Hepatocyte (in vitro differentiated cells): ENCODE data around the gene XPO5. TPM values are rescaled to one million over a fixed set of nuclear protein-coding genes. Genes with fewer than 3 reads are reported as not detected.

Experiments used
- DNase-seq: peaks from one replicate; pipeline ENCODE4 v3.0.0-alpha.2; 2016; ENCODE audit warnings: low spot score
- H2AFZ ChIP-seq: fragments of 200-600 bp; sonication (generic); 2 replicates; pipeline ENCODE4 v1.6.0; 2016; ENCODE audit warnings: antibody characterized with exemption, mild to moderate bottlenecking
- H3K27ac ChIP-seq: fragments of 200-600 bp; sonication (generic); 2 replicates; pipeline ENCODE4 v1.5.1; 2016; ENCODE audit warnings: mild to moderate bottlenecking
- H3K27me3 ChIP-seq: fragments of 200-600 bp; sonication (generic); 2 replicates; pipeline ENCODE4 v1.6.1; 2016
- H3K36me3 ChIP-seq: fragments of 200-600 bp; sonication (generic); replicated peaks from 2 replicates; pipeline ENCODE4 v1.5.1; 2016; ENCODE audit warnings: low read depth; ENCODE audit not compliant: insufficient read depth
- H3K4me1 ChIP-seq: fragments of 200-600 bp; sonication (generic); 2 replicates; pipeline ENCODE4 v1.5.1; 2016; ENCODE audit warnings: mild to moderate bottlenecking, moderate library complexity; ENCODE audit not compliant: insufficient read depth
- H3K4me2 ChIP-seq: fragments of 200-600 bp; sonication (generic); 2 replicates; pipeline ENCODE4 v1.6.0; 2016
- H3K4me3 ChIP-seq: fragments of 200-600 bp; sonication (generic); 2 replicates; pipeline ENCODE4 v1.5.1; 2016; ENCODE audit warnings: mild to moderate bottlenecking
- H3K79me2 ChIP-seq: fragments of 200-600 bp; sonication (generic); 2 replicates; pipeline ENCODE4 v1.6.0; 2017; ENCODE audit warnings: mild to moderate bottlenecking
- H3K9me2 ChIP-seq: fragments of 200-600 bp; sonication (generic); replicated peaks from 2 replicates; pipeline ENCODE4 v1.6.0; 2017; ENCODE audit warnings: mild to moderate bottlenecking; ENCODE audit not compliant: insufficient read depth
- H3K9me3 ChIP-seq: fragments of 200-600 bp; sonication (generic); 2 replicates; pipeline ENCODE4 v1.5.1; 2016; ENCODE audit warnings: low read depth, mild to moderate bottlenecking
- H4K20me1 ChIP-seq: fragments of 200-600 bp; sonication (generic); 2 replicates; pipeline ENCODE4 v1.6.0; 2016; ENCODE audit warnings: mild to moderate bottlenecking; ENCODE audit not compliant: insufficient read depth, poor library complexity, severe bottlenecking
- CTCF ChIP-seq: fragments of 200-600 bp; sonication (generic); IDR thresholded peaks from 2 replicates; pipeline ENCODE4 v1.5.1; 2016; ENCODE audit warnings: antibody characterized with exemption, mild to moderate bottlenecking; ENCODE audit not compliant: poor library complexity
- EZH2 ChIP-seq: fragments of 200-600 bp; sonication (generic); IDR thresholded peaks from 2 replicates; pipeline ENCODE4 v1.6.1; 2016; ENCODE audit warnings: antibody characterized with exemption, mild to moderate bottlenecking, borderline replicate concordance
- EZH2phosphoT487 ChIP-seq: fragments of 200-600 bp; sonication (generic); IDR thresholded peaks from one replicate; pipeline ENCODE4 v1.6.1; 2018; ENCODE audit warnings: antibody characterized with exemption, mild to moderate bottlenecking, low read depth, moderate library complexity; ENCODE audit not compliant: unreplicated experiment, severe bottlenecking
- WGBS: methylation state at CpG from one replicate; pipeline ENCODE4 v1.1.6; 2016; ENCODE audit warnings: low lambda C conversion rate; ENCODE audit errors: missing lambda C conversion rate; 5-methylcytosine and 5-hydroxymethylcytosine counted together
- polyA plus RNA-seq: library from polyadenylated mRNA; unstranded; fragments of >200 nt; fragmentation: Nextera tagmentation; extraction: Ambion mirVana; gene quantifications from 2 replicates; pipeline ENCODE4 v1.2.1, GENCODE V29; 2016
- total RNA-seq: library from RNA; depleted of rRNA; stranded (reverse); fragments of >200 nt; gene quantifications from 2 replicates; pipeline ENCODE4 v1.2.3, GENCODE V29; 2014

Gene XPO5
- total and polyA plus RNA-seq, 2 experiments from 2014 or later, result 16.2 to 23.4 TPM

GRCh38 chr6:43504756-43505593, 70.9 kb downstream of the XPO5 start:
- no peaks in the 10 kb centered on the region for H3K36me3 ChIP-seq
- H4K20me1 ChIP-seq, result no peaks in the 10 kb centered on the region
- no peaks in the 10 kb centered on the region for H3K9me2 ChIP-seq
- H2AFZ ChIP-seq, result no peak overlapping the region
- peaks cover 9% of the 10 kb centered on the region for H3K4me1 ChIP-seq
- H3K79me2 ChIP-seq, result no peaks in the 10 kb centered on the region
- no peak for TF ChIP-seq CTCF
- no peak for TF ChIP-seq EZH2phosphoT487
- no peak for TF ChIP-seq EZH2
- peaks cover 12% of the 10 kb centered on the region for H3K27me3 ChIP-seq
- no peak overlapping the region for H3K4me3 ChIP-seq
- H3K4me2 ChIP-seq, result no peak overlapping the region
- no peak overlapping the region for H3K27ac ChIP-seq
- 98% methylated on average over 19 of the region's 26 CpGs for WGBS
- no peak for DNase-seq
- H3K9me3 ChIP-seq, result no peaks in the 10 kb centered on the region

GRCh38 chr6:43503443-43503842, 72.4 kb downstream of the XPO5 start:
- H3K4me3 ChIP-seq, result no peak overlapping the region
- no peaks in the 10 kb centered on the region for H3K79me2 ChIP-seq
- TF ChIP-seq EZH2phosphoT487, result no peak
- no peak for TF ChIP-seq CTCF
- TF ChIP-seq EZH2, result no peak
- peaks cover under 1% of the 10 kb centered on the region for H3K27me3 ChIP-seq
- H3K27ac ChIP-seq, result no peak overlapping the region
- H4K20me1 ChIP-seq, result no peaks in the 10 kb centered on the region
- DNase-seq, result no peak
- H3K9me3 ChIP-seq, result no peaks in the 10 kb centered on the region
- 96% methylated on average over 8 of the region's 8 CpGs for WGBS
- no peak overlapping the region for H2AFZ ChIP-seq
- no peaks in the 10 kb centered on the region for H3K9me2 ChIP-seq
- H3K4me1 ChIP-seq, result peaks cover 4% of the 10 kb centered on the region
- no peaks in the 10 kb centered on the region for H3K36me3 ChIP-seq
- no peak overlapping the region for H3K4me2 ChIP-seq

GRCh38 chr6:43502666-43503065, 73.2 kb downstream of the XPO5 start:
- WGBS, result 93% methylated on average over 4 of the region's 4 CpGs
- Histone ChIP-seq H3K36me3 (no peaks in the 10 kb centered on the region), H3K9me3 (no peaks in the 10 kb centered on the region), H2AFZ (no peak overlapping the region), H3K27ac (no peak overlapping the region), H3K4me1 (peaks cover 4% of the 10 kb centered on the region), H3K27me3 (no peaks in the 10 kb centered on the region), H3K9me2 (no peaks in the 10 kb centered on the region), H4K20me1 (peaks cover under 1% of the 10 kb centered on the region), H3K4me2 (no peak overlapping the region), H3K4me3 (no peak overlapping the region), H3K79me2 (no peaks in the 10 kb centered on the region)
- TF ChIP-seq EZH2, result no peak
- no peak for TF ChIP-seq CTCF
- no peak for TF ChIP-seq EZH2phosphoT487
- no peak for DNase-seq
